Neural cell (in vitro differentiated cells): Measurements from ENCODE around the gene SIRT3. TPM values are rescaled to one million over a fixed set of nuclear protein-coding genes. Genes with fewer than 3 reads are reported as not detected.
"Not testable (repeated sequence)": the region's sequence is repeated elsewhere in the genome, so short reads cannot be mapped to it uniquely, and the experiment has no call there.

Source experiments
- H2AFZ ChIP-seq: fragments of 200-600, 300-800 bp; sonication (generic), shearing (Covaris generic); 2 replicates; pipeline ENCODE4 v1.6.0; 2014; ENCODE audit warnings: low read depth, mild to moderate bottlenecking, antibody characterized with exemption, low read length, moderate library complexity
- H3F3A ChIP-seq: fragments of 200-600 bp; shearing (Covaris generic); 2 replicates; pipeline ENCODE4 v1.6.1; 2016; ENCODE audit warnings: mild to moderate bottlenecking, moderate library complexity, mixed read lengths, antibody characterized with exemption, low read length; ENCODE audit not compliant: insufficient read depth, poor library complexity, severe bottlenecking
- H3K27ac ChIP-seq: fragments of 200-600, 300-800 bp; sonication (generic), shearing (Covaris generic); 2 replicates; pipeline ENCODE4 v1.5.1; 2014; ENCODE audit warnings: mild to moderate bottlenecking, low read length, moderate library complexity
- H3K27me3 ChIP-seq: fragments of 300-800, 200-600 bp; sonication (generic), shearing (Covaris generic); 2 replicates; pipeline ENCODE4 v1.6.0; 2014; ENCODE audit warnings: mild to moderate bottlenecking, low read depth, low read length, moderate library complexity; ENCODE audit not compliant: insufficient read depth
- H3K36me3 ChIP-seq: fragments of 300-800, 200-600 bp; sonication (generic), shearing (Covaris generic); 2 replicates; pipeline ENCODE4 v1.5.1; 2014; ENCODE audit warnings: mild to moderate bottlenecking, antibody characterized with exemption, low read length, moderate library complexity; ENCODE audit not compliant: insufficient read depth
- H3K4me2 ChIP-seq: fragments of 300-800, 200-600 bp; sonication (generic), shearing (Covaris generic); 2 replicates; pipeline ENCODE4 v1.6.0; 2014; ENCODE audit warnings: mild to moderate bottlenecking, low read length
- H3K4me3 ChIP-seq: fragments of 300-800, 200-600 bp; sonication (generic), shearing (Covaris generic); 2 replicates; pipeline ENCODE4 v1.5.1; 2014; ENCODE audit warnings: mild to moderate bottlenecking, low read length, moderate library complexity
- H3K79me2 ChIP-seq: fragments of 200-600 bp; shearing (Covaris generic); replicated peaks from 2 replicates; pipeline ENCODE4 v1.6.0; 2014; ENCODE audit warnings: mild to moderate bottlenecking, low read length, moderate library complexity; ENCODE audit not compliant: insufficient read depth
- H3K9ac ChIP-seq: fragments of 300-800, 200-600 bp; sonication (generic), shearing (Covaris generic); 2 replicates; pipeline ENCODE4 v1.6.1; 2016; ENCODE audit warnings: mild to moderate bottlenecking, low read length, mixed read lengths
- H3K9me2 ChIP-seq: fragments of 200-600 bp; shearing (Covaris generic); 2 replicates; pipeline ENCODE4 v1.6.1; 2016; ENCODE audit warnings: mild to moderate bottlenecking, low read length, mixed read lengths; ENCODE audit not compliant: insufficient read depth
- H3K9me3 ChIP-seq: fragments of 200-600, 300-800 bp; sonication (generic), shearing (Covaris generic); 2 replicates; pipeline ENCODE4 v1.6.1; 2016; ENCODE audit warnings: mild to moderate bottlenecking, mixed run types, low read length, moderate library complexity, mixed read lengths
- H4K20me1 ChIP-seq: fragments of 200-600 bp; shearing (Covaris generic); 2 replicates; pipeline ENCODE4 v1.6.1; 2016; ENCODE audit warnings: mild to moderate bottlenecking, mixed run types; ENCODE audit not compliant: insufficient read depth
- EP300 ChIP-seq: fragments of 450-650 bp; conservative IDR thresholded peaks from 2 replicates; pipeline ENCODE4 v1.6.1; 2014; ENCODE audit warnings: antibody characterized with exemption, mild to moderate bottlenecking, moderate library complexity; ENCODE audit not compliant: poor library complexity, severe bottlenecking
- EZH2 ChIP-seq: fragments of 200-600, 300-800 bp; shearing (Covaris generic), sonication (generic); IDR thresholded peaks from 2 replicates; pipeline ENCODE4 v1.6.1; 2014; ENCODE audit warnings: antibody characterized with exemption, low read length, borderline replicate concordance, mild to moderate bottlenecking; ENCODE audit not compliant: insufficient read depth, poor library complexity, severe bottlenecking
- MXI1 ChIP-seq: fragments of 450-650 bp; conservative IDR thresholded peaks from 2 replicates; pipeline ENCODE4 v1.6.1; 2014; ENCODE audit warnings: antibody characterized with exemption, mild to moderate bottlenecking; ENCODE audit not compliant: poor library complexity, severe bottlenecking
- POLR2AphosphoS5 ChIP-seq: IDR thresholded peaks from 2 replicates; pipeline ENCODE4 v1.6.1; 2012
- RAD21 ChIP-seq: fragments of 450-650 bp; conservative IDR thresholded peaks from 2 replicates; pipeline ENCODE4 v1.6.1; 2014; ENCODE audit warnings: antibody characterized with exemption, mild to moderate bottlenecking, moderate library complexity
- SMC3 ChIP-seq: fragments of 450-650 bp; conservative IDR thresholded peaks from 2 replicates; pipeline ENCODE4 v1.6.1; 2014; ENCODE audit warnings: antibody characterized with exemption, mild to moderate bottlenecking, moderate library complexity; ENCODE audit not compliant: poor library complexity
- TAF1 ChIP-seq: IDR thresholded peaks from 2 replicates; pipeline ENCODE4 v1.6.1; 2012; ENCODE audit warnings: low read depth
- polyA plus RNA-seq: library from polyadenylated mRNA; depleted of rRNA; stranded (reverse); fragments of >200 nt; gene quantifications from 2 replicates; pipeline ENCODE4 v1.2.3, GENCODE V29; 2014
- TF ChIP-seq, protein P1 (sequence below): fragments of 450-650 bp; IDR thresholded peaks from 2 replicates; pipeline ENCODE4 v1.5.1; 2014; ENCODE audit warnings: antibody characterized with exemption, mild to moderate bottlenecking, moderate library complexity; ENCODE audit not compliant: poor library complexity, severe bottlenecking
- TF ChIP-seq, protein P2 (sequence below): IDR thresholded peaks from 2 replicates; pipeline ENCODE4 v1.6.1; 2012; ENCODE audit warnings: borderline replicate concordance

The SIRT3 gene
- polyA plus RNA-seq, 1 donor from 2014 or later: 32.9 TPM

DNA sequence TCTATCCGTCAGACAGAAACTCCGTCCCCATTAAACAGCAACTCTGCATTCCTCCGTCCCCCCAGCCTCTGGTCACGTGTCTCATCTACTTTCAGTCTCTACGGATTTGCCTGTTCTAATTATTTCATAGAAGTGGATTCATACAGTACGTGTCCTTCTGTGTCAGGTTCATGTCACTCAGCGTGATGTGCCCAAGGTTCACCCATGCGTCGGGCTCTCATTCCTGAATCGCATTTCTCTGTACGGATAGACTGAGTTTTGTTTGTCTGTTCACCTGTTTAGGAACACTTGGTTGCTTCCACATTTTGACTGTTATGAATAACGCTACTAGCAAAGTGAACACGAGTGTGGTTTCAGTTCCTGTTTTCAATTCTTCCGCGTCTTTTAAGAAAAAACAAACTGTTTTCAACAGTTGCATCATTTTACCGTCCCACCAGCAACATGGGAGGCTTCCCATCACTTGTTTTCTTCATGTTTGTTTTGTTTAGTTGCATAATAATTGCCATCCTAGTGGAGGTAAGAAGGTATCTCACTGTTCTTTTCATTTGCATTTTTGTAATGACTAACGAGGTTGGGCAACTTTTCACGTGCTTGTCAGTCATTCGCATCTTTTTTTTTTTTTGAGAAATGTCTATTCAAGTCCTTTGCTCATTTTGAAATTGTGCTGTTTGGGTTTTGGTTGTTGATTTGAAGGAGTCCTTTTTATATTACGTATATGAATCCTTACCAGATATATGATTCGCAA is 33.2 kb upstream of the SIRT3 start:
- H3K4me2 ChIP-seq: no peak overlapping the region
- no peak overlapping the region for H2AFZ ChIP-seq
- no peak overlapping the region for H3K9ac ChIP-seq

DNA sequence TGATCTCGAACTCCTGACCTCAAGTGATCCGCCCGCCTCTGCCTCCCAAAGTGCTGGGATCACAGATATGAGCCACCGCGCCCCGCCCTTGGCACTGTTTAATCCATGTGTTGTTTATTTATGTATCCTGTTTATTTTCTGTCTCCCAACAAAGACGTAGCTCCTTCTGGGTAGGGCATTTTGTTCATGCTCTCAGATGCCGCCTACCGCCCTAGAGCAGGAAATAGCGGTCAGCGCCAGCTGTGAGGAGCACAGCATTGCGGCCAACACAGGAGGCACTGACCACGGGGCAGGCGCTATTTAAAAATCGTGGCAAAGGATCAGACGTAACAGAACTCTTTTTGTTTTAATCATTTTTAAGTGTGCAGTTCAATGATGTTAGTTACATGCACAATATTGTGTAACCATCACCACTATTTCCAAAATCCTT is 32.6 kb upstream of the SIRT3 start:
- not testable (repeated sequence) for H3K9me2 ChIP-seq, H3K79me2 ChIP-seq, H4K20me1 ChIP-seq, H3F3A ChIP-seq, H3K4me2 ChIP-seq, H3K9me3 ChIP-seq, H3K27me3 ChIP-seq, H2AFZ ChIP-seq, H3K36me3 ChIP-seq, H3K27ac ChIP-seq, H3K9ac ChIP-seq, H3K4me3 ChIP-seq

More for the DNA sequence above, 33.2 kb upstream of the SIRT3 start:
- no peak overlapping the region for H3K27ac ChIP-seq
- no peaks in the 10 kb centered on the region for H4K20me1 ChIP-seq
- H3K9me2 ChIP-seq: no peaks in the 10 kb centered on the region
- no peaks in the 10 kb centered on the region for H3F3A ChIP-seq
- H3K79me2 ChIP-seq: no peaks in the 10 kb centered on the region
- no peaks in the 10 kb centered on the region for H3K36me3 ChIP-seq
- no peaks in the 10 kb centered on the region for H3K9me3 ChIP-seq
- H3K27me3 ChIP-seq: no peaks in the 10 kb centered on the region
- TF ChIP-seq MXI1 (no peak), EP300 (no peak), POLR2AphosphoS5 (no peak), TAF1 (no peak), RAD21 (no peak), SMC3 (no peak), EZH2 (no peak)
- TF ChIP-seq, protein P1, sequence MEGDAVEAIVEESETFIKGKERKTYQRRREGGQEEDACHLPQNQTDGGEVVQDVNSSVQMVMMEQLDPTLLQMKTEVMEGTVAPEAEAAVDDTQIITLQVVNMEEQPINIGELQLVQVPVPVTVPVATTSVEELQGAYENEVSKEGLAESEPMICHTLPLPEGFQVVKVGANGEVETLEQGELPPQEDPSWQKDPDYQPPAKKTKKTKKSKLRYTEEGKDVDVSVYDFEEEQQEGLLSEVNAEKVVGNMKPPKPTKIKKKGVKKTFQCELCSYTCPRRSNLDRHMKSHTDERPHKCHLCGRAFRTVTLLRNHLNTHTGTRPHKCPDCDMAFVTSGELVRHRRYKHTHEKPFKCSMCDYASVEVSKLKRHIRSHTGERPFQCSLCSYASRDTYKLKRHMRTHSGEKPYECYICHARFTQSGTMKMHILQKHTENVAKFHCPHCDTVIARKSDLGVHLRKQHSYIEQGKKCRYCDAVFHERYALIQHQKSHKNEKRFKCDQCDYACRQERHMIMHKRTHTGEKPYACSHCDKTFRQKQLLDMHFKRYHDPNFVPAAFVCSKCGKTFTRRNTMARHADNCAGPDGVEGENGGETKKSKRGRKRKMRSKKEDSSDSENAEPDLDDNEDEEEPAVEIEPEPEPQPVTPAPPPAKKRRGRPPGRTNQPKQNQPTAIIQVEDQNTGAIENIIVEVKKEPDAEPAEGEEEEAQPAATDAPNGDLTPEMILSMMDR: no peak
- TF ChIP-seq, protein P2, sequence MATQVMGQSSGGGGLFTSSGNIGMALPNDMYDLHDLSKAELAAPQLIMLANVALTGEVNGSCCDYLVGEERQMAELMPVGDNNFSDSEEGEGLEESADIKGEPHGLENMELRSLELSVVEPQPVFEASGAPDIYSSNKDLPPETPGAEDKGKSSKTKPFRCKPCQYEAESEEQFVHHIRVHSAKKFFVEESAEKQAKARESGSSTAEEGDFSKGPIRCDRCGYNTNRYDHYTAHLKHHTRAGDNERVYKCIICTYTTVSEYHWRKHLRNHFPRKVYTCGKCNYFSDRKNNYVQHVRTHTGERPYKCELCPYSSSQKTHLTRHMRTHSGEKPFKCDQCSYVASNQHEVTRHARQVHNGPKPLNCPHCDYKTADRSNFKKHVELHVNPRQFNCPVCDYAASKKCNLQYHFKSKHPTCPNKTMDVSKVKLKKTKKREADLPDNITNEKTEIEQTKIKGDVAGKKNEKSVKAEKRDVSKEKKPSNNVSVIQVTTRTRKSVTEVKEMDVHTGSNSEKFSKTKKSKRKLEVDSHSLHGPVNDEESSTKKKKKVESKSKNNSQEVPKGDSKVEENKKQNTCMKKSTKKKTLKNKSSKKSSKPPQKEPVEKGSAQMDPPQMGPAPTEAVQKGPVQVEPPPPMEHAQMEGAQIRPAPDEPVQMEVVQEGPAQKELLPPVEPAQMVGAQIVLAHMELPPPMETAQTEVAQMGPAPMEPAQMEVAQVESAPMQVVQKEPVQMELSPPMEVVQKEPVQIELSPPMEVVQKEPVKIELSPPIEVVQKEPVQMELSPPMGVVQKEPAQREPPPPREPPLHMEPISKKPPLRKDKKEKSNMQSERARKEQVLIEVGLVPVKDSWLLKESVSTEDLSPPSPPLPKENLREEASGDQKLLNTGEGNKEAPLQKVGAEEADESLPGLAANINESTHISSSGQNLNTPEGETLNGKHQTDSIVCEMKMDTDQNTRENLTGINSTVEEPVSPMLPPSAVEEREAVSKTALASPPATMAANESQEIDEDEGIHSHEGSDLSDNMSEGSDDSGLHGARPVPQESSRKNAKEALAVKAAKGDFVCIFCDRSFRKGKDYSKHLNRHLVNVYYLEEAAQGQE: no peak
- H3K4me3 ChIP-seq: no peak overlapping the region
